Stimulated activated CD8-positive, alpha-beta memory T cell treated with anti-CD3 and anti-CD28 coated beads, Interleukin-12 subunit alpha, Interleukin-12 subunit beta, amount 100 ng/mL, for 4 hours (primary cell): ENCODE results near the gene HNMT.
"Not testable (repeated sequence)": the region's sequence is repeated elsewhere in the genome, so short reads cannot be mapped to it uniquely, and the experiment has no call there.

ENCODE experiments used
- DNase-seq: peaks from one replicate; pipeline ENCODE4 v3.0.0-alpha.2; 2020; ENCODE audit warnings: low read depth

HNMT gene

DNA sequence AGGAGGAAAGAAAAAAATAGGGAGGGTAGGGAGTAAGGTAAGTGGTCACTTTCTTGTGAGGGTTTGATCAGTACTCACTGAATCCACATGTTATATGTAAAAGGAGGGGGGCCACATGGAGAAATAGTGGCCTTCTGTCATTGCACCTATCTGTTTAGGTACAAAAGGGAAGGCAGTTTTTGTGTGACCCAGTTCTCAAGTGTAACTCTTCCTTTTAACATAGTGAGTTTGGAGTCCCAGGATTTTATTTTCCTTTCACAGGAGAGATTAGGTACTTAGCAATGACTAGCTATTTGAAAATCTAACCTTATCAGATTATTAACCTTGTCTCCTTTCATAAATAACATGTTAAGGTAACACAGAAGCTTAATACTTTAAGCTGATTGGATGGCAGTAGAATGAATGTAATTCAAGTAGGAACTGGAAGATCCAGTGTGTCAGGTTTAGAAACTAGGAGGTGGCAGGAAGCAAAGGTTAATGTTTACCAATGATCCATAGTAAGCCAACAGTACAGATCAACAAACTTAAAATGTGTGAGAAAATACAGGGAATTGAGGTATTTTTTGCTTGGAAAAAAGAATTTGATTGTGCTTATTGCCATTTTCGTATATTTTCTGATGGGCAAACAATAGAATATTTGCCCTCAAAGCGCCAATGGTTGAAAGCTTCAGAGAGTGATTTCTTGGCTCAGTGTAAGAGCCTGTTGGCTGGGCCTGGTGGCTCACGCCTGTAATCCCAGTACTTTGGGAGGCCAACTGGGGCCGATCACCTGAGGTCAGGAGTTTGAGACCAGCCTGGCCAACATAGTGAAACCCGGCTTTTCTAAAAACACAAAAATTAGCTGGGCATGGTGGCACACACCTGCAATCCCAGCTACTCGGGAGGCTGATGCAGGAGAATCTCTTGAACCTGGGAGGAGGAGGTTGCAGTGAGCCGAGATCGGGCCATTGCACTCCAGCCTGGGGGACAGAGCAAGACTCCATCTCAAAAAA lies 11.3 kb downstream of the HNMT start:
- no peak for DNase-seq

DNA sequence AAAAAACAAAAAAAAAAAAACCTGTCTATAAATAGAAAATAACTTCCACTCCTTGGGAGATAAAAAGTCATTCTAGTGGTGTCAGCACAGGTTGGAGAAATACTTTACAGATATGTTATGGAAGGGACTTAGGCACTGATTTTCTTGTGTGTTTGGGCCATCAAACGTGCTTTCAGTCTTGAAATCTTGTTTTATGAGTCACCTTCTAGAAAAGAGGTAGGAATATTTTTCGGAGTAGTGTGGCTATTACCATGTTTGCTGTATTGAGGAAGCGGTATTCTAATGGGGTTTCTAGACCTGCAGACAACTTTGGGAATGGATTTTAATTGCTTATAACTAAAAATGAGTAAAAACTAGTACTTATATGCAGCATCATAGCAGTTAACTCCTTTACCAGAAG lies 12.0 kb downstream of the HNMT start:
- no peak for DNase-seq

DNA sequence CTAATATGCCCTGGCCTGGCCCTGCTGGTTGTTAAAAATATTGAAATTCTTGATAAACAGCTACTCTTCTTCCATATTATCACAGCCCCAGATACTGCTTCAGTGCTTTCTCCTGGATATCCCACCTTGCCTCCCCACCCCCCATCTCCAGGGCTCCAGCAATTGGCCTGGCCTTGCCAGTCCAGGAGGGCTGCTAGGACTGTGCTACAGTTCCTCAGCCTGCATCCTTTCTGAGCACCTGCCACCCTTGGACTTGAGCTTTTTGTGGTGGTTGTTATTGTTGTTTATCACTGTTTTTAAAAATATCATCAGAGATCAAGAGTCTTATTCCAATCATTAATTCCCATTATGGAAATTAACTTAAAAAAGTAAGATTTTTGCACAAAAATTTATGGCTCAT lies 13.5 kb downstream of the HNMT start:
- no peak for DNase-seq

DNA sequence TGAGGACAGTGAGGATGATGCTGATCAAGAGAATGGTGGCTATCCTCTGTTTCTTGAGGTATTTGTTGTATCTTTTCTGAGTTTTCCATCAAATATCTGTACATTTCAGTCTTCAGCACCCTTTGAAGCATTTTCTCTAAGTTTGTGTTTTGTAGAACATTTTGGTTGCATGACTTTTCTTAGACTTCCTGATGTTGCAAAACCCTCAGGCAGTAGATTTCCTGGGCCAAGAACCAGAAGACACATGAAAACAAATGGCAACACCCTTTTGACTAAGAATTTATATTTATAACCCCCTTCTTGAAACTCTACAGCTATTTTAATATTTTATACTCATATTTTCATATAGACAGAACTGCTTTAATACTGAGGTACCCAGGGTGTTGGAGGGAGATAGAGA lies 16.2 kb downstream of the HNMT start:
- DNase-seq, result no peak

DNA sequence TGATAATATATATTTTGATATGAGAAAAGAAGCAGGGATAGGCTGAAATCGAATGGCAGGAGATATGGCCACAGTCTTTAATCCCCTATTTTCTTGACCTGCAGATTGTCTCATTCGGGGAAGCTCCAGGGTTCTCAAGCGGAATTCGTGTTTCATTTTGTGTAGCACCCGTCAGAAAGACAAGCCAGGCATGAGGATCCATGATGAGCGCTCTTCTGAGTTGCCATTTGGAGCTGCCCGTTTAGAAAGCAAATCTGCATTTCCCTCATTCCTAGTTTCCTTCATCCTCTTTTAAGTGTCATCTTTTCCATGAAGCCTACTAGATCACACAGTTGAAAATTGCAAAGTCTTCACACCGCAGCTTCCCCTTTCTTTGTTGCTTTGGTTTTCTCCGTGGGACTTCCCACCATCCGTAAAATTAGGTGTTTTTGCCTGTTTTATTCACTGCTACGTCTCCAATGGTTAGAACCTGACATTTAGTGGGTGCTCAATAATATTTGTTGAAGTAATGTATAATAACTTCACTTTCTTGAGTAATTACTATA lies 16.9 kb downstream of the HNMT start:
- no peak for DNase-seq

DNA sequence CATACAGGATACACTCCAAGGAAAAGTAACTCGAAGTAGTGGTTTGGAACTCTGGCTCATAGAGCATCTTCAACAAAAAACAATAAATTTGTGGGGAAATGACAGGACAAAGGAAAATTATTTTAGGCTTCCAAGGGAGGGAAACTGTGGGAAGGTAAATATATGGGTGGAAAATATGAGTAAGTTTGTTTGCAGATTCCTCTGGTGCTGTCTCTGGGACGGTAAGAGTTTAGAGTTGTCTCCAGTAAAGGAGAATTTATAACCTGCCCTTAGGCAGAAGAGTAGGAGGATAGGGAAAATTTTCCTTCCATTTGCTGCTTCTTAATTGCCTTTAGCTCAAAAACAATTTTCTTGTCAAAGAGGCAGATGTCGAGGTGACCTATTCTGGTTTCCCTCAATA lies 19.3 kb downstream of the HNMT start:
- DNase-seq, result no peak

DNA sequence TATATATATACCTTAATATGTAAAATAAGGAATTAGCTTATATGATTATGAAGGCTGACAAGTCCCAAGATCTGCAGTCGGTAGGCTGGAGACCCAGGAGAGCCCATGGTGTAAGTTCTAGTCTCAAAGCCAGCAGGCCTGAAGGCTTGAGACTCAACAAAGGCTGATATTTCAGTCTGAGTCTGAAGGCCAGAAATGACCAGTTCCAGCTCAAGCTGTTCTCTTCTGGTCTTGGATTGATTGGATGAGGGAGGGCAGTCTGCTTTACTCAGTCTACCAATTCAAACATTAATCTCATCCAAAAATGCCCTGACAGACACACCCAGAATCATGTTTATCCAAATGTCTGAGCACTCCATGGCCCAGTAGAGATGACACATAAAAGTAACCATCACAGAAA lies 22.0 kb downstream of the HNMT start:
- no peak for DNase-seq

DNA sequence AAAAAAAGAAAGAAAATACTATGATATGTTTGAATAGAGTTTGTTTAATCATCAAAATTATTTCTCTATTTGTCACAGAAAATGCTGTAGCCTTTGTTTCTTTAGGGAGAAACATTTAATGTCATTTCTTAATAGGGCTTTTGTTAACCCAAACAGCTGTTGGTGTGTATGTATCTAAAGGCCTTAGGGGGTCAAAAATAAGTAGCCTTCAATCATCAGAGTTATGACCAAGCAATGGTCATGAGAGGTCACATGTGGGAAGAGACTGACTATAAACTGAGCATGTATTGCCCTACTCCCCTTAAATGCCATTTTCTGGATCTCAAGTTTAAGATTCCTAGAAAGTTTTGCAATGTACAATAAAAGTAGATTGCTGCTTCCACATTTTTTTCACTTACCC lies 22.7 kb downstream of the HNMT start:
- DNase-seq, result no peak

DNA sequence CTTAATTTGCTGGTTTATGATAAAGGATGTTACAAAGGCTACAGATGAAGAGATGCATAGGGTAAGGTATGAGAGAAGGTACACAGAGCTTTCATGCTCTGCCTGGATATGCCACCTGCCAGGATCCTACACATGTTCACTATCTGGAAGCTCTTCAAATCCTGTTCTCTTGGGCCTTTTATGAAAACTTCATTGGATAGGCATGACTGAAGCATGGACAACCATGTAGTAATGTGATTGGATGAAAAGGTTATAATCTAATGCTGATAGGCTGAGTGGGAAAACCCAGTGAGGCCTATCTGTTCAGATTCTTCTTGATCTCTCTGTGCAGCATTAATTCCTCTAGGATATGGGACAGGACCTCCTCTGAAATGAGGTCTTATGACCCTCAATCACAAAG lies 26.8 kb downstream of the HNMT start:
- no peak for DNase-seq

DNA sequence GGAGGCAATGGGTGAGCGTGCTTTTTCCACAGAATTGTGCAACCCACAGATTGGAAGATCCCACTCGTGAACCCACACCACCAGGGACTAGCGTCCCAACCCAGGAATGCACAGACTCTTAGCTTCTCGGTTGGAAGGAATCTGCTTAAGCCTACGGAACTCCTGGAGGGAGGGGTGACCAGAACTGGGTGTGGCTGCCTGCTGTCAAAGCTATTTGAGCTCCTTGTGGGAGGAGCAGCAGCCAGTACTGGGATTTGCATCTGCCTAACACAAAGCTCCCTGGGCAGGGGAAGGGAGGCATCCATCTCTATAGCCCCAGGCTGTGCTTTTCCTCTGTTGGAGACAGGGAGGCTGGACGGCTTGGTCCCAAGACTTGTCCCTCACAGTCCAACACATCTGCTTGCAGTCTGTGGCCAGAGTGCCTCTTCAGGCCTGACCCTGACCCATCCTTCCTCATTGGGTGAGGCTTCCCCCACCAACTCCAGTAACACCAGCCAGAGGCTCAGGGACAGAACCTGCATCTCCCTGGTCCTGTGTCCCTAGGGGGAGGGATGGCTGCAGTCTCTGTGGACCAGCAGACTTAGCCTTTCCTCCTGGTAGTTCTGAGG lies 27.9 kb downstream of the HNMT start:
- no peak for DNase-seq

DNA sequence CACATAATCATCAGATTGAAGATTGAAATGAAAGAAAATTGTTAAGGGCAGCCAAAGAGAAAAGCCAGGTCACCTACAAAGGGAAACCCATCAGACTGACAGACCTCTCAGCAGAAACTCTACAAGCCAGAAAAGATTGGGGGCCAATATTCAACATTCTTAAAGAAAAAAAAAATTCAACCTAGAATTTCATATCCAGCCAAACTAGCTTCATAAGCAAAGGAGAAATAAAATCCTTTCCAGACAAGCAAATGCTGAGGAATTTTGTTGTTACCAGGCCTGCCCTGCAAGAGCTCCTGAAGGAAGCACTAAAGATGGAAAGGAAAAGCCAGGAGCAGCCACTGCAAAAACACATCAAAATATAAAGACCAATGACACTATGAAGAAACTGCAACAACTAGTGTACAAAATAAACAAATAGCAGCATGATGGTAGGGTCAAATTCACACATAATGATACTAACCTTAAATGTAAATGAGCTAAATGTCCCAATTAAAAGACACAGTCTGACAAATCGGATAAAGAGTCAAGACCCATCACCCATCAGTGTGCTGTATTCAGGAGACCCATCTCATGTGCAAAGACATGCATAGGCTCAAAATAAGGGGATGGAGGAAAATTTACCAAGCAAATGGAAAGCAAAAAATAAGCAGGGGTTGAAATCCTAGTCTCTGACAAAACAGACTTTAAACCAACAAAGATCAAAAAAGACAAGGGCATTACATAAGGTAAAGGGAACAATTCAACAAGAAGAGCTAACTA lies 29.6 kb downstream of the HNMT start:
- DNase-seq, result not testable (repeated sequence)

DNA sequence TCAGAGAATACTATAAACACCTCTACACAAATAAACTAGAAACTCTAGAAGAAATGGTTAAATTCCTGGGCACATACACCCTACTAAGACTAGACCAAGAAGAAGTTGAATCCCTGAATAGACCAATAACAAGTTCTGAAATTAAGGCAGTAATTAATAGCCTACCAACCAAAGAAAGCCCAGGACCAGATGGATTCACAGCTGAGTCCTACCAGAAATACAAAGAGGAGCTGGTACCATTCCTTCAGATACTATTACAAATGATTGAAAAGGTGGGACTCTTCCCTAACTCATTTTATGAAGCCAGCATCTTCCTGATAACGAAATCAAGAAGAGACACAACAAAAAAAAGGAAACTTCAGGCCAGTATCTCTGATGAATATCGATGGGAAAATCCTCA lies 31.1 kb downstream of the HNMT start:
- DNase-seq, result not testable (repeated sequence)

DNA sequence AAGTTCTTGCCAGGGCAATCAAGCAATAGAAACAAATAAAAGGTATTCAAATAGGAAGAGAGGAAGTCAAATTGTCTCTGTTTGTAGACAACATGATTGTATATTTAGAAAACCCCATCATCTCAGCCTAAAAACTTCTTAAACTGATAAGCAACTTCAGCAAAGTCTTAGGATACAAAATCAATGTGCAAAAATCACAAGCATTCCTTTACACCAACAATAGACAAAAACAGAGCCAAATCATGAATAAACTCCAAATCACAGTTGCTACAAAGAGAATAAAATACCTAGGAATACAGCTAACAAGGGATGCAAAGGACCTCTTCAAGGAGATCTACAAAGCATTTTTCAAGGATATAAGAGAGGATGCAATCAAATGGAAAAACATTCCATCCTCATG lies 31.9 kb downstream of the HNMT start:
- DNase-seq, result not testable (repeated sequence)

DNA sequence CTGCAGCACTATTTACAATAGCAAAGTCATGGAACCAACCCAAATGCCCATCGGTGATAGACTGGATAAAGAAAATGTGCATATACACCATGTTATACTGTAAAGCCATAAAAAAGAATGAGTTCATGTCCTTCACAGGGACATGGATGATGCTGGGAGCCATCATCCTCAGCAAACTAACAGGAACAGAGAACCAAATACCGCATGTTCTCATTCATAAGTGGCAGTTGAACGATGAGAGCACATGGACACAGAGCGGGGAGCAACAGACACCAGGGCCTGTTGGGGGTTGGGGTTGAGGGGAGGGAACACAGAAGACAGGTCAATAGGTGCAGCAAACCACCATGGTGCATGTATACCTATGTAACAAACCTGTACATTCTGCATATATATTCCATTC lies 33.5 kb downstream of the HNMT start:
- DNase-seq, result no peak

DNA sequence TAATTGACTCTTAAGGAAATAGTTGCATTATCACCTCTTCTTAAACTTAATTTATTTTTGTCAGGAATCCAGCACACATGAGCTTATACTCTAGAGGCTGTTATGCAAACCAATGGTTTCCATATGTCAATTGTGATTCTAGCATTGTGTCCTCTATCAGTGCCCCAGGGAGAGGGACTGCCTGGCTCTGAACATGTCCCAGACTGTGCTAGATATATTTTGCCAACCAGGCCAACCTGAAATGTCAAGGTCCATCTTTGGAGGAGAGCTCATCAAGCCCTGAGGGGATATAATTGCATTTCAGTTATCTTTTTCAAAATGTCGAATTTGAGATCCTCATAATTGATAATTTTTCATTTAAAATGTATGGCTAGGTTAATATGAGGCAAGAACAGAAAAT lies 34.2 kb downstream of the HNMT start:
- no peak for DNase-seq

DNA sequence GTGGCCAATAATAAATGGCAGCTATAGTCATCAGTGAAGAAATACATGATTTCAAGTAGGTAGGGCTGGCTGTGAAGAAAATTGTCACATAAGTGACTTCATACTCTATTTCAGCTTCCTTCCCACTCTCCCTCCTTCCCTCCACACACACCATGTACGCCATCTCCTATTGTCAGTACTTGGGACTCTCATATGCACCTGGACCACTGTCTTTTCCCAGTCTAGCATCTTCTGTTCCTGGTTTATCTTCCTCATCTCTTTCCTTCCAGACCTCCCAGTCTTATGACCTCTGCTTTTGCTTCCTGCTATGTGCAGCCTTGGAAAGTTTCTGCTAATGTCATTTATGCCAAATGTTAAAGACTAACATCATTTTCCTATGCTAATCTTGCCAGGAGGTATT lies 35.0 kb downstream of the HNMT start:
- no peak for DNase-seq

DNA sequence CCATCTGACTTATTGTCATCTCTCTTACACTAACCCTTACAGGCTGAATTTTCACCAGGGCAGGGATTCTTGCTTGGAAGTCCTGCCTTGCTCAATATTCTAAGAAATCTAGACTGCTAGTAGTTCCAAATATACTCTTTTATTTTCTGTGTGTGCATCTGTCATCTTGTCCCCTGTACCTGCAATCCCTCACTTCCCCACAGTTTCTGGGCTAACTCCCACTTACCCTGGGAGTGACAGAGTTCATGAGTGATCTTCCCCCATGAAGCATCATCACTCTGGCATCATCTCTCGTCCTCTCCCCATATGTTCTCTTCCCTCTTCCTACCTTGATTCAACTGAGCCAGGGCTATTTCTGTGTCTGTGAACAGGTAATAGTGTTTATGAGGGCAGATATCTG lies 35.7 kb downstream of the HNMT start:
- DNase-seq, result no peak

DNA sequence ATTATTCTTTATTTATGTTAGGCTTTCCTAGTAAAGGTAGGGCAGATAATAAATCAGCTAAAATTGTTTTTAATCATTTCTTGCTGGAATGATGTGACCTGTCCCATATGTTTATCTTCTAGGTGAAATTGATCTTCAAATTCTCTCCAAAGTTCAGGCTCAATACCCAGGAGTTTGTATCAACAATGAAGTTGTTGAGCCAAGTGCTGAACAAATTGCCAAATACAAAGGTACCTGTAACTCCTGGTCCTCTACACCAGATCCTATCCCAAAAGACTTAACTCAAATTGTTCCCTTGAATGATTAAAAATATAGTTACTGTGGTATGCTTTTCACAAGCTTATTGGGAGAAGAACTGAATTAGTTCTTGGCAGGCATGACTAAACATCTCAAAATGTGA lies 36.5 kb downstream of the HNMT start:
- no peak for DNase-seq

DNA sequence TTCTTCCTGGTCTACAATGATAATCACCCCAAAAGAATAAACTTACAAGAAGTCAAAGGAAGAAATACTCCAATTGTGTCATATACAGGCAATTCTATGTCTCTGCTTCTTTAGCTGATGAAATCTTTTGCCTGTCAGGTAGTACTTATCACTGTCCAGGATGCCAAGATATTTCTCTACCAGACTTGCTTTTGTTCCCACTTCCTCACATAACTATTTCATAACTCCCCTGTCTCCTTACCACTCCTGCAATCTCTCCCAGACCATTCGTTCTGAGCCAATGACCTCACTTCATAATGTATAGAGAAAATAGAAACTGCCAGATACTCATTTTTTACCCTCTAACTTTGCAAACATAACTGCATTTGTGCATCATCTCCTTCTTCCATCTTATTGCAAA lies 39.1 kb downstream of the HNMT start:
- no peak for DNase-seq

DNA sequence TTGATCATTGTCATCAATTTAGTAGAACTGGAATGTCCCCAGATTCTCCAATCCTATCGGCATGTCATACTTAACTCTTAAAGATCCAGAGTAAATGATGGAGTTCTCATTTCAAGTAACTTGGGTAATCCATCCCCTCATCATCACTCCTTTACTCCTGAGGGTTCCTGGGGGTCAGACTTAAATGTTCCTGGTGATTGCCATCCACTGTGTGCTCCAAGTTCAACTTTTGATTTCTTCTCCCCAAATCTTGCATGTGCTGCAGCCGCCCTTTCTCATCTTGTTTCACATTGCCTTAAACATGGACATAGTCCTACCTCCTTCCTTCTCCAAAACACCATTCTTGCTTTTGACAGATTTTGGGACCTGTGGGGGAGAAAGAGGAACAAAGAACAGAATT lies 43.2 kb downstream of the HNMT start:
- no peak for DNase-seq

DNA sequence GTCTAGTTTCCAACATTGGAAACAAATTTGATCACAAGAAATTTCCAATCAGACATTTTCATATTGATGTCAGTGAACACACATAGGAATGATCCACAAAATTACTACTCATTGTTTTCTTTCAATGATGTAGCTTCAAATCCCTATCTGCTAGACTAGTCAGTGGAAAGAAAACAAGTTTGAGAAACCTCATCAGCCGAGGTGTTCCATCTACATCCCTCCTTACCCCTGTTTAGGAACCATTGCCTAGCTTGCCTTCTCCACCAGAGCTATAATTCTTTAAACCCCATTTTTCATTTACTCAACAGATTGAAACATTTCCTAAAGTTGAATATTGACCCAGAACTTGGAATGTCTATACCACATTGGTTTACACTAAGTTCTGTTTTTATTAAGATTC lies 45.3 kb downstream of the HNMT start:
- DNase-seq, result no peak

DNA sequence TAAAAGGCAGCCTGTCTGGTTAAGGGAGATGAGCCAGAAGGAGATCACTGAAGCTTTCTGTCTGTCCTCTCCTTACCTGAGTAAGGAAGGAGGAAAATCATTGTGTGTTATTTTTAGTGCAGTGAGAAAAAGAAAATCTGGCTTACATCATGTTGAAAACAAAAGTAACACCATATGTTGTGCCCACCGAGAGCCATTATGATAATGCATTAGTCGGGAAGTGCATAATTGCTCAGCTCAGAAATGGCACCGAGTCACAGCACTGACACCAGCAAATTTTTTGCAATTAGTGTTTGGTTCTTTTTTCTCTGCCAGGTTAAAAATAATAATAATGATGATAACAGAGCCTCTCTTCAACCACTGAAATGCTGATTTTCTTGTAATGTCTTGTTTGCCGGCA lies 46.6 kb downstream of the HNMT start:
- DNase-seq, result no peak

DNA sequence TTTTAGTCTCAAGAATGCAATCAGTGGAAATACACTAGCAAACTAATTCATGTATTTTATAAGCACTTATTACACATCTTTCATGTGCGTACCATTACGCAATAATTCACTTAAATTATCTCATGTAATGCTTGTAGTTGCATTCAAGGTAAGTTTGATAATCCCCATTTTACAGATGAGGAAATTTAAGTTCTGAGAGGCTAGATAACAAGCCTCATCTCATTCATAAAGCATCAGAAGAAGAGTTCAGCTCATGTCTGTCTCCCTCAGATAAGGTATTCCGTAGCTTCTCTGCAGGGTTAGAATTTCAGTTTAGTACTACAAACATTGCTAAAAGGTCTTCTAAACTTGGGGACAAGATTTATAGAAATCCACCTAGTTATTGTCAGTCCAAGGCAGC lies 47.8 kb downstream of the HNMT start:
- no peak for DNase-seq
